ENCODE results near the gene UQCR11. TPM values are rescaled to one million over a fixed set of nuclear protein-coding genes. Genes with fewer than 3 reads are reported as not detected.

UQCR11 gene
- polyA plus RNA-seq, 1 donor from 2014 or later, result 487 TPM

GRCh38 chr19:1598777-1599459 is 6.3 kb downstream of the UQCR11 start:
- peaks cover 3% of the 10 kb centered on the region for H3K36me3 Mint-ChIP-seq
- H3K4me1 Mint-ChIP-seq, result peaks cover 4 to 13% (median 10%) of the 10 kb centered on the region in 3 donors
- peak overlapping the region in 1 of 3 donors; percentile 28 for H3K27ac Mint-ChIP-seq
- H3K9me3 Mint-ChIP-seq, result no peaks in the 10 kb centered on the region
- no peak overlapping the region for H3K4me3 Mint-ChIP-seq
- no peaks in the 10 kb centered on the region for H3K27me3 Mint-ChIP-seq

DNA sequence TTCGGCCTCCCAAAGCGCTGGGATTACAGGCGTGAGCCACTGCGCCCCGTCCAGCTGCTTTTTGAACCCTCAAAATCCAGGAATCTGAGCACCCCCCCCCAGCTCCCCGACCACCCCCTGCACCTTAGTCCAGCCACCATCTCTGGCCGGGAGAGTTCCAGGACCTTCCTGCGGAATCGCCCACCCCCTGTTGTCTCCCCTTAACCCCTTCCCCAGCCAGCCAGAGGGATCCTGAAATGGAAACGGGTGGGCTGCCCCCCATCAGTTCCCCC is 11.8 kb downstream of the UQCR11 start:
- no peaks in the 10 kb centered on the region for H3K27me3 Mint-ChIP-seq
- H3K4me1 Mint-ChIP-seq, result peaks cover 13 to 20% (median 17%) of the 10 kb centered on the region in 3 donors
- no peaks in the 10 kb centered on the region for H3K9me3 Mint-ChIP-seq
- peak overlapping the region in 1 of 3 donors; percentile 89 for H3K27ac Mint-ChIP-seq
- peaks cover 3% of the 10 kb centered on the region for H3K36me3 Mint-ChIP-seq
- H3K4me3 Mint-ChIP-seq, result peak overlapping the region; percentile 83 to 94 (median 88)

DNA sequence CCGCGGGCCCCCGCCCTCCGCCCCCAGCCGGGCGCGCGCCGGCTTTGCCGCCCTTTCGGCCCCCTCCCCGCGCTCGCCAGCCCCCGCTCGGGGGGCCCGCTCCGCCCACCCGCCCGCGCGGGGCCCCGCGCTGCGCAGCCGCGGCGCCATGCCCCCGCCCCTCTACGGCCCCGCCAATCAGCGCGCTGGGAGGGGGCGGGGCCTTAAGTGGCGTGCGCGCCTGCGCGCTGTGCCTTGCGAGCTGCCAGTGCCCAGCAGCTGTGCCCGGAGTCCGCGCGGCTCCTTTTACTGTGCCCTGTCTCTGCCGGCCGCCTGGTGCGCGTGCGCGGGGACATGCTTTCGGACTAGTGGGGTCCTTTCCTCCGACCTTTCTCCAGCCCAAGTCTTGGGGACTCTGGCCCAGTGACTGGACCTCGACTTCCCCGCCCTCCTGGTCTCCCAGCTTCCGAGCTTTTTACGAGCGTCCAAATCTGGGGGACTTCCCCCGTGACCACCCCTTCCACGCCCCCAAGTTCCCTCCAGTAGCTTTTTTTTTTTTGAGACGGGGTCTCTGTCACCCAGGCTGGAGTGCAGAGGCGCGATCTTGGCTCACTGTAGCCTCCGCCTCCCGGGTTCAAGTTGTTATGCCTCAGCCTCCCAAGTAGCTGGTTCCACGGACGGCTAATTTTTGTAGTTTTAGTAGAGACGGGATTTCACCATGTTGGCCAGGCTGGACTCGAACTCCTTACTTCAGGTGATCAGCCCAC is 12.3 kb downstream of the UQCR11 start, which contains the start of gene MBD3:
Gene MBD3, minus strand, starts transcription at position 111 of the 746 bp plus-strand sequence. CDS start 234 bp downstream, outside the sequence.
- Mint-ChIP-seq H3K4me3 (peak within 1 kb of the TSS; percentile 83 to 94 (median 90)), H3K9me3 (no peaks in the 10 kb centered on the region), H3K27me3 (no peaks in the 10 kb centered on the region), H3K4me1 (peaks cover 13 to 20% (median 17%) of the 10 kb centered on the region in 3 donors), H3K36me3 (peaks cover 3% of the 10 kb centered on the region), H3K27ac (peak within 1 kb of the TSS; percentile 62 to 94 (median 89))

DNA sequence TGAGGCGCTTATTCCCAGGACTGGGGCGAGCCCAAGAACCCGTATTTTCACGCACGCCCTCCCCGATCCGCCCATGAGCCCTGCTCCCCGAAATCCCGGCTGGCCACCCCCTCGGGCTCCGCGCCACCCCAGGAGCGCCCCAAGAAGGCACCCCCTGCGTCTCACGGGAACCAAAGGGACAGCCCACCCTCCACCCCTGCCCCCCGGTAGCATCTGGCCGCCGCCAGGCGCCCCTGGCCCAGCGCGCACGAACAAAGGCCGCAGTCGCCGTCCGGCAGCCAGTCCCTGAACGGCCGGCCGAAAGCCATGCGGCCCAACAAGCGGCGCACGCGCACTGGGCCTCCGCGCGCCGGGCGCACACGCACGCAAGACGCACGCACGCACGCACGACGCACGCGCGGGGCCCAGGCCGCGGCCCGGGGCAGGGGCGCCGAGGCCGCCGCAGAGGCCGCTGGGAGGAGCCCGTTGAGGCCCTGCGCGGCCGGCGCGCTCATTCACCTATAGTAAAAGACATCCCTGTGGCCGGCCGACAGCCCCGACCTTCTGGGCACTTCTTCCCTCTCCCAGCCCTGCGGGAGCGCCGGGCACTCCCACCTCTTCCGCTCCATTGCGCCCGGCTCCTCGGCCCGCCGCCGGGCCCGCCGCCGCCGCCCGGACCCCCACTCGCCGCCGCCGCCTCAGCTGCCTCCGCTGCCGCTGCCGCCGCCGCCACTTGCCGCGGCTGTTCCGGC is 13.1 kb downstream of the UQCR11 start:
- Mint-ChIP-seq H3K36me3 (peaks cover under 1% of the 10 kb centered on the region), H3K4me1 (peaks cover 12 to 23% (median 13%) of the 10 kb centered on the region in 3 donors), H3K27me3 (no peaks in the 10 kb centered on the region), H3K9me3 (no peaks in the 10 kb centered on the region), H3K4me3 (peak overlapping the region; percentile 83 to 94 (median 88)), H3K27ac (peak overlapping the region; percentile 62 to 89 (median 87))

- H3K9me3 Mint-ChIP-seq, result no peaks in the 10 kb centered on the region
- H3K4me3 Mint-ChIP-seq, result peak overlapping the region; percentile 83 to 94 (median 88)
- no peaks in the 10 kb centered on the region for H3K36me3 Mint-ChIP-seq
- H3K27me3 Mint-ChIP-seq, result no peaks in the 10 kb centered on the region
- peak overlapping the region; percentile 62 to 89 (median 87) for H3K27ac Mint-ChIP-seq
- H3K4me1 Mint-ChIP-seq, result peaks cover 12 to 19% (median 13%) of the 10 kb centered on the region in 3 donors
These were observed 13.7 kb downstream of the UQCR11 start for GRCh38 chr19:1591421-1592023.

GRCh38 chr19:1590641-1591397 is 14.4 kb downstream of the UQCR11 start:
- H3K27me3 Mint-ChIP-seq, result no peaks in the 10 kb centered on the region
- H3K4me3 Mint-ChIP-seq, result peak overlapping the region; percentile 83 to 94 (median 88)
- H3K36me3 Mint-ChIP-seq, result no peaks in the 10 kb centered on the region
- peaks cover 12 to 19% (median 13%) of the 10 kb centered on the region in 3 donors for H3K4me1 Mint-ChIP-seq
- no peaks in the 10 kb centered on the region for H3K9me3 Mint-ChIP-seq
- peak overlapping the region; percentile 31 to 89 (median 87) for H3K27ac Mint-ChIP-seq

- peaks cover 12 to 14% (median 13%) of the 10 kb centered on the region in 3 donors for H3K4me1 Mint-ChIP-seq
- peak overlapping the region in 1 of 4 donors; percentile 63 for H3K4me3 Mint-ChIP-seq
- no peaks in the 10 kb centered on the region for H3K36me3 Mint-ChIP-seq
- no peaks in the 10 kb centered on the region for H3K9me3 Mint-ChIP-seq
- H3K27me3 Mint-ChIP-seq, result no peaks in the 10 kb centered on the region
- peak overlapping the region in 2 of 3 donors; percentile 35 to 66 for H3K27ac Mint-ChIP-seq
These were observed 17.4 kb downstream of the UQCR11 start for GRCh38 chr19:1587872-1588271.

- Mint-ChIP-seq H3K27ac (no peak overlapping the region), H3K4me1 (peaks cover 1 to 5% (median 3%) of the 10 kb centered on the region in 3 donors), H3K4me3 (no peak overlapping the region), H3K9me3 (no peaks in the 10 kb centered on the region), H3K27me3 (no peaks in the 10 kb centered on the region), H3K36me3 (peaks cover 1% of the 10 kb centered on the region)
These were observed 20.1 kb downstream of the UQCR11 start for GRCh38 chr19:1585243-1585580.

- H3K36me3 Mint-ChIP-seq, result peaks cover 1% of the 10 kb centered on the region
- H3K4me3 Mint-ChIP-seq, result peak overlapping the region in 1 of 4 donors; percentile 34
- no peaks in the 10 kb centered on the region for H3K27me3 Mint-ChIP-seq
These were observed 20.6 kb downstream of the UQCR11 start for GRCh38 chr19:1584500-1585242.

DNA sequence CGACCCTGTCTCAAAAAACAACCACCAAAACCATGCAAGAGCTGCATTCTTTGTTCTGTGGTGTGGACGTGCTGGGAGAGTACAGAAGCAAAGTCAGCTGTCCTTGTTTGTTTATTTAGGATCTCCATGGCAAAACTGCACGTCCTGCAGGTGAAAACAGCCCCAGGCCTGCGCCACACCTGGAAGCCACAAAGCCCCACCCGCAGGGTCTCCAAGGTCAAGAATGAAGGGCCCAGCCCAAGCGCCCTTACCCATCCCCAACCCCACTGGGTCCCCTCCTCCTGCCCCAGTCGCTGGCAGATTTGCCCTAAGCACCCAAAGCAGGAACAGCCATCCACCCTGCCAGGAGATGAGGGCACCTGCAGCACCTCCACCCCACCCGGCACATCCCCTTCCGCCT is 23.1 kb downstream of the UQCR11 start:
- Mint-ChIP-seq H3K36me3 (peaks cover 1% of the 10 kb centered on the region), H3K4me1 (peaks cover 0 to 2% (median 0%) of the 10 kb centered on the region in 3 donors), H3K4me3 (no peak overlapping the region), H3K27me3 (no peaks in the 10 kb centered on the region), H3K27ac (no peak overlapping the region), H3K9me3 (no peaks in the 10 kb centered on the region)

More at GRCh38 chr19:1584500-1585242, 20.6 kb downstream of the UQCR11 start:
- H3K27ac Mint-ChIP-seq, result no peak overlapping the region
- no peaks in the 10 kb centered on the region for H3K9me3 Mint-ChIP-seq
- H3K4me1 Mint-ChIP-seq, result peaks cover 0 to 4% (median 1%) of the 10 kb centered on the region in 3 donors

GRCh38 chr19:1580957-1581356 is 24.3 kb downstream of the UQCR11 start:
- H3K4me3 Mint-ChIP-seq, result no peak overlapping the region
- no peak overlapping the region for H3K27ac Mint-ChIP-seq
- peaks cover 0 to 2% (median 0%) of the 10 kb centered on the region in 3 donors for H3K4me1 Mint-ChIP-seq
- H3K36me3 Mint-ChIP-seq, result peaks cover 1% of the 10 kb centered on the region
- H3K27me3 Mint-ChIP-seq, result no peaks in the 10 kb centered on the region
- H3K9me3 Mint-ChIP-seq, result no peaks in the 10 kb centered on the region

DNA sequence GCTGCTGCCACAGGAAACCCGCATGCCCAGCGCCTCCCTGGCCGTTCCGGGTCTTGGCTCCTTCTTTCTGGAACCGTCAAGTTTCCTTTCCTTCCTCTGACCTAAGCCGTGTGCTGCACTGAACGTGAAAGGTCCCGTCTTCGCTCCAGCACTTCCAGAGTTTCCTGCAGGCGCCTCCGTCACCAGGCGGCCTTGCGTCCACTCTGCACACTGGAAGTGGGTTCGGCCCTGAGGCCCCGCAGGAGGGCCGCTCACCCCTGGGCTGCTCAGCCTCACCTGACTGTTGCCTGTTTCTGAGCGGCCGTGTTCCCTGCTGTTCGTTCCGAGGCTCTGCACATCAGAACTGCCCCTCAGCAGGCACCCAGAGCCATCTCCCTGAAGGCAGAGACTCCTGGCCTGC is 24.9 kb downstream of the UQCR11 start:
- Mint-ChIP-seq H3K9me3 (no peaks in the 10 kb centered on the region), H3K27ac (peak overlapping the region in 1 of 3 donors; percentile 35), H3K36me3 (peaks cover 1% of the 10 kb centered on the region), H3K4me1 (peaks cover 0 to under 1% (median 0%) of the 10 kb centered on the region in 3 donors), H3K4me3 (no peak overlapping the region), H3K27me3 (no peaks in the 10 kb centered on the region)

DNA sequence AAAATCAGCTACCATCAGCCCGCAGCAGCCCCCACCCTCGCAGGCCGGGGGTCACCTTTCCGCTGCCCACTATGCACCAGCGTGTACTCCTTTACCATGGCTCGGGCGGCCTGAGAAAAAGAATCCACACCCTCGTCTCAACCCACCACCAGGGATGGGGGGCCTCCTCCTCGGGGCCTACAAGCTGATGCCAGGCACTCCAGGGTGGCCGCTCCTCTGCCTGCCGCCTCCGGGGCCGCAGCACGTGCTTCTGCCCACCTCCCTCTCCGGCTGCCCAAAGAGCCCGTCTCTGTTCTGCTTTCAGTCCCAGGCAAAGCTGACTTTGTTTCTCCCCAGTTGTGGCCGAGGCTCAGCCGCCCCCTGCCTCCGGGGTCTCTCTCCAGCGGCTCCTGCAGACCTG is 26.0 kb downstream of the UQCR11 start:
- Mint-ChIP-seq H3K36me3 (peaks cover 1% of the 10 kb centered on the region), H3K27ac (no peak overlapping the region), H3K9me3 (no peaks in the 10 kb centered on the region), H3K4me1 (no peaks in the 10 kb centered on the region), H3K27me3 (no peaks in the 10 kb centered on the region), H3K4me3 (no peak overlapping the region)

All from IgD-negative memory B cell (primary cell).